Kidney (tissue), 14 donors: ENCODE results near the gene MRC2. TPM values are rescaled to one million over a fixed set of nuclear protein-coding genes. Genes with fewer than 3 reads are reported as not detected.
A peak's percentile ranks its signal among the peaks of the same experiment; 100 is the strongest.

Experiments
- DNase-seq, 5 donors: peaks; one replicate each; pipeline ENCODE4 v3.0.0-alpha.2; 2013 to 2020
- FAIRE-seq: peaks from 2 replicates; lab custom pipeline; 2012; peaks lifted over from hg19 to GRCh38; lab: Jason Lieb, UNC
- H3K27ac ChIP-seq, 2 donors: one replicate each; pipeline ENCODE4 v1.7.0; 2013; ENCODE audit warnings: low read depth in 2 of 2, low read length in 2 of 2, inconsistent platforms in 1 of 2
- H3K27me3 ChIP-seq: one replicate; pipeline ENCODE4 v1.7.1; 2013; ENCODE audit warnings: low read length, inconsistent platforms; ENCODE audit not compliant: control insufficient read depth, insufficient read depth
- H3K36me3 ChIP-seq, 3 donors: one replicate each; pipeline versions ENCODE4 v1.7.0 to v1.7.1; 2013; ENCODE audit warnings: low read length in 3 of 3, control low read depth in 1 of 3, inconsistent platforms in 1 of 3; ENCODE audit not compliant: insufficient read depth in 3 of 3, control insufficient read depth in 2 of 3
- H3K4me1 ChIP-seq, 3 donors: one replicate each; pipeline versions ENCODE4 v1.7.0 to v1.7.1; 2013; ENCODE audit warnings: low read length in 3 of 3, inconsistent platforms in 1 of 3, low read depth in 1 of 3; ENCODE audit not compliant: control insufficient read depth in 2 of 3, insufficient read depth in 2 of 3
- H3K4me3 ChIP-seq, 3 donors: one replicate each; pipeline versions ENCODE4 v1.7.0 to v1.8.1; 2013; ENCODE audit warnings: low read length in 3 of 3, control low read depth in 1 of 3, inconsistent platforms in 1 of 3
- H3K9ac ChIP-seq, 3 donors: one replicate each; pipeline versions ENCODE4 v1.7.0 to v1.7.1; 2013; ENCODE audit warnings: low read length in 3 of 3, control low read depth in 1 of 3, inconsistent platforms in 1 of 3
- H3K9me3 ChIP-seq, 3 donors: one replicate each; pipeline versions ENCODE4 v1.7.0 to v1.7.1; 2013; ENCODE audit warnings: low read length in 3 of 3, control low read depth in 1 of 3, inconsistent platforms in 1 of 3; ENCODE audit not compliant: control insufficient read depth in 2 of 3, insufficient read depth in 1 of 3
- intact Hi-C: fragments of 100-400 bp; cut with DNase I; formaldehyde crosslinking; loops from one replicate; pipeline ENCODE4 v1.11.1; 2022
- polyA plus RNA-seq: library from polyadenylated mRNA; stranded (reverse); fragments of 350-450 nt; fragmentation: Illumina TruSeq; extraction: RNeasy Lipid Tissue Mini Kit (QIAGEN cat#74804); gene quantifications from one replicate; pipeline ENCODE4 v1.2.3, GENCODE V29; 2014; ENCODE audit warnings: low read depth, low replicate concordance; ENCODE audit not compliant: insufficient read depth
- total RNA-seq: library from RNA; stranded (reverse); fragmentation: NEBNext Ultra II Directional; extraction: Animal tissue kit (Norgen Biotek cat#: 25700); gene quantifications from one replicate; pipeline ENCODE4 v1.2.1, GENCODE V29; 2021
- TF ChIP-seq, protein P1 (sequence below): IDR thresholded peaks from 3 replicates; pipeline ENCODE4 v1.5.1; 2012; ENCODE audit warnings: mild to moderate bottlenecking, moderate library complexity, borderline replicate concordance; ENCODE audit not compliant: insufficient read depth; ENCODE audit errors: extremely low read depth
- donor health status: control.
- donor health status: control.
- donor health status: control.
- donor health status: control.
- donor health status: control.
- donor health status: DM: yes; HTN: yes; CAD: no.
- donor health status: Normal renal cell carcinoma (clear cell type).

MRC2 gene
- total and polyA plus RNA-seq, 2 donors from 2014 or later, result 18.0 to 23.7 TPM

DNA sequence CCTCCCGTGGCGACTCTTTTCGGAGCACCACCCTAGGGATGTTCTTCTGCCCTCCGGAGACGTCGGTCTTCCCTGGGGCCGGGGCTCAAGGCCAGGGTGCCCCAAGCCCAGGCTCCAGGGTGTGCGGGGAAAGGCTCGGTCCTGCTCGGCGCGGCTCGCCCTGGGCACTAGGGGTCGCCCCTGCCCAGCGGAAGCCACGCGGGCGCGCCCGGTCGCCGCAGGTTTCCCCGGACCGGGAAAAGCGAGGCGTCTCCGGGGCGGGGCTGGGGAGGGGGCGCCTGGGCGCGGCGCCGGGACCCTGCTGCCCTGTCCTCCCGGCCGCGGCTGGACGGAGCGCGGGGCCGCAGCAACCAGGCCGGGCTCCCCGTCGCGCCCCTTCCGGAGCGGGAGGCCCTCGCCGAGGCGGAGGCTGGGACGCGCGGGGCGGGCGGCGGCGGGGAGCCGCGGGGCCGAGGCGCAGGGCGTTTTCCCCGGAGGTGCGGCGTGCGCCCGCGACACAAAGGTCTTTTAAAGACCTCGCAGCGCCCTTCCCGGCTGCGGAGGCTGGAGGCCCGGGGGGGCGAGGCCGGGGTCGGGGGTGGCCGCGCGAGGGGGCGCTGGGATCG, 76.4 kb downstream of the MRC2 start:
- Histone ChIP-seq H3K27ac (peak overlapping the region; percentile 76 to 82), H3K36me3 (no peaks in the 10 kb centered on the region), H3K9me3 (peaks cover 0 to 5% (median 0%) of the 10 kb centered on the region in 3 donors), H3K4me1 (peaks cover 0 to 10% (median 0%) of the 10 kb centered on the region in 3 donors), H3K9ac (peak overlapping the region in 2 of 3 donors; percentile 11 to 46), H3K27me3 (no peaks in the 10 kb centered on the region), H3K4me3 (peak overlapping the region in 1 of 3 donors; percentile 48)
- intact Hi-C loops, result loop anchor here (10.0 kb wide), 1 partner anchor 261 kb away; the partner anchor contains the start of gene TANC2
- no peak for FAIRE-seq
- TF ChIP-seq, protein P1, sequence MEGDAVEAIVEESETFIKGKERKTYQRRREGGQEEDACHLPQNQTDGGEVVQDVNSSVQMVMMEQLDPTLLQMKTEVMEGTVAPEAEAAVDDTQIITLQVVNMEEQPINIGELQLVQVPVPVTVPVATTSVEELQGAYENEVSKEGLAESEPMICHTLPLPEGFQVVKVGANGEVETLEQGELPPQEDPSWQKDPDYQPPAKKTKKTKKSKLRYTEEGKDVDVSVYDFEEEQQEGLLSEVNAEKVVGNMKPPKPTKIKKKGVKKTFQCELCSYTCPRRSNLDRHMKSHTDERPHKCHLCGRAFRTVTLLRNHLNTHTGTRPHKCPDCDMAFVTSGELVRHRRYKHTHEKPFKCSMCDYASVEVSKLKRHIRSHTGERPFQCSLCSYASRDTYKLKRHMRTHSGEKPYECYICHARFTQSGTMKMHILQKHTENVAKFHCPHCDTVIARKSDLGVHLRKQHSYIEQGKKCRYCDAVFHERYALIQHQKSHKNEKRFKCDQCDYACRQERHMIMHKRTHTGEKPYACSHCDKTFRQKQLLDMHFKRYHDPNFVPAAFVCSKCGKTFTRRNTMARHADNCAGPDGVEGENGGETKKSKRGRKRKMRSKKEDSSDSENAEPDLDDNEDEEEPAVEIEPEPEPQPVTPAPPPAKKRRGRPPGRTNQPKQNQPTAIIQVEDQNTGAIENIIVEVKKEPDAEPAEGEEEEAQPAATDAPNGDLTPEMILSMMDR, result peak; percentile 83
- DNase-seq, result peak; percentile 82 to 93 (median 87)

DNA sequence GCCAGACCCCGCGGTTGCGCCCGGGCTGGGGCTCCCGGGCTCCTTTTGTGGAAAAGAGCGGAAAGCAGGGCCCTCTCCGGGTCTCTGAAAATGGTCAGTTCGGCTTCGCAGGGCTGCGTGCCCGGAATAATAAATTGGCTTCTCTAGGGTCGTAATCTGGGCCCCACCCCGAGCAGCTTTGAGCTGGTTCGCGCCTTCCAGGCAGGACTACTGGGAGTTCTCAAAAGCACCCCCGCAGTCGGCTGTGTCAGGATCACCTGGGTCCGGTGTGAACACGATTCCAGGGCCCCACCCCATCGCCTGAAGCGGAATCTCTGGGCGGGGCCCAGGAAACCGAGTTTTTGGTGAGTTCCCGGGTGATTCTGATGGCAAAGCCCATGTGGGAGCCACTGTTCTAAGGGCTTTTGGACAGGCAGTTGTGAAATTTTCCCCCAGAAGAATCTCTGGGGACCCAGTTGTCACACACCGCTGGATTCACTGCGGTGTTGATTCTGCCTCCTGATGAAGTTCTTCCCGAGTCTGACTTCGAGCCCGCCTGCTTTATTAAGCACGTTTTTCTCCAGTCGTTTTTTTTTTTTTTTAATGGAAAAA, 77.0 kb downstream of the MRC2 start:
- peak; percentile 66 to 94 (median 84) for DNase-seq
- H3K4me3 ChIP-seq, result peak overlapping the region; percentile 2 to 48 (median 34)
- intact Hi-C loops, result loop anchor here (10.0 kb wide), 1 partner anchor 260 kb away; the partner anchor contains the start of gene TANC2
- peaks cover 0 to 5% (median 0%) of the 10 kb centered on the region in 3 donors for H3K9me3 ChIP-seq
- peak overlapping the region; percentile 71 to 76 for H3K27ac ChIP-seq
- H3K9ac ChIP-seq, result peak overlapping the region in 1 of 3 donors; percentile 28
- FAIRE-seq, result no peak
- H3K27me3 ChIP-seq, result no peaks in the 10 kb centered on the region
- TF ChIP-seq, protein P1, result no peak
- no peaks in the 10 kb centered on the region for H3K36me3 ChIP-seq
- H3K4me1 ChIP-seq, result peaks cover 0 to 10% (median 0%) of the 10 kb centered on the region in 3 donors

DNA sequence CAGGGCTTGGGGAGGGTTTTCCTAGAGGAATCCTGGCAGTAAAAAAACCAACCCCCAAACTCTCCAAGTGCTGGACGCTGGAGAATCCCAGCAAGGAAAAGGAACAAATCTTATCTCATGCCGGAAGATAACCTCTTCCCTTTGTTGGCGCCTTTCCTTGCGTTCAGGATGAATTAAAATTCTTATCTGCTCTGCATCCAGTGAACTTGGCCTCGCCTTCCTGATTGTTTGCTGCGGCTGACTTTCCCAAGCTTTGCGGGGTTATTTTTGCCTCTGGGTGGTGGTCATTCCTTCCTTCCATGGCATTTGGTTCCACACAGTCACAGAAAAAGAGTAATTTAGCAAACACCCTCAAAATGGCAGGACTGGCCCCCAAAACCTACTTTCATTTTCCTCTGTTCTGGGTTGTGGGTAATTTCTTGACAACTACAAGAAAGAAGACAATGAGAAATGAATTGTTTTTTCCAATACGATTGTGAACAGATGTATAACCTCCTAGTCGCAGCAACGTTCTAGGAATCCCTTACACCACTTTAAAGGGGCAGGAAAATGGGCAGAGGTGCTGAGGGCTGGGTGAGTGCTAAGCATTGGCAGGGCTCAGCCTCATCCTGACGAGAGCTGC, 77.8 kb downstream of the MRC2 start:
- no peaks in the 10 kb centered on the region for H3K27me3 ChIP-seq
- peaks cover 0 to 5% (median 0%) of the 10 kb centered on the region in 3 donors for H3K9me3 ChIP-seq
- intact Hi-C loops, result loop anchor here (10.0 kb wide), 1 partner anchor 260 kb away; the partner anchor contains the start of gene TANC2
- FAIRE-seq, result no peak
- H3K4me1 ChIP-seq, result peaks cover 0 to 10% (median 4%) of the 10 kb centered on the region in 3 donors
- H3K27ac ChIP-seq, result peak overlapping the region; percentile 55 to 76
- DNase-seq, result peak in 3 of 5 donors; percentile 45 to 62 (median 57)
- H3K9ac ChIP-seq, result peak overlapping the region in 2 of 3 donors; percentile 0 to 28
- H3K36me3 ChIP-seq, result no peaks in the 10 kb centered on the region
- TF ChIP-seq, protein P1, result no peak
- peak overlapping the region; percentile 32 to 48 (median 34) for H3K4me3 ChIP-seq
